ENCODE results near the gene NUMBL.

DNA sequence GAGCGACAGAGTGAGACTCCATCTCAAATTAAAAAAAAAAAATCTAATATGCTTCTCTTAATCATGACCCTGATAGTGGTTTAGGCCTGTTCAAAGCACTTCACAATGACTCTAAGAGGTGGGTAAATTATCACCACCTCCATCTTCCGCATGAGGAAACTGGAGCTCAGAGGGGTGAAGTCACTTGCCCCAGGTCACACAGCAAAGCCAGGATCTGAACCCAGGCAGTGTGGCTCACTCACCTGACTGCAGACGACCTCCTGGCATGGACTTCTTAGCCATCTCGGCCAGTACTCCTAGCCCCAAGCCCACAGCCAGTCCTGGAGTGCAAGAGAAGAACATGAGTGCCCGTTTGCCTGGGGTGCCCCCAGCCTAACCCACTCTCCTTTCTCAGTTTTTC lies 19.4 kb upstream of the NUMBL start:
- TF ChIP-seq, protein P1, sequence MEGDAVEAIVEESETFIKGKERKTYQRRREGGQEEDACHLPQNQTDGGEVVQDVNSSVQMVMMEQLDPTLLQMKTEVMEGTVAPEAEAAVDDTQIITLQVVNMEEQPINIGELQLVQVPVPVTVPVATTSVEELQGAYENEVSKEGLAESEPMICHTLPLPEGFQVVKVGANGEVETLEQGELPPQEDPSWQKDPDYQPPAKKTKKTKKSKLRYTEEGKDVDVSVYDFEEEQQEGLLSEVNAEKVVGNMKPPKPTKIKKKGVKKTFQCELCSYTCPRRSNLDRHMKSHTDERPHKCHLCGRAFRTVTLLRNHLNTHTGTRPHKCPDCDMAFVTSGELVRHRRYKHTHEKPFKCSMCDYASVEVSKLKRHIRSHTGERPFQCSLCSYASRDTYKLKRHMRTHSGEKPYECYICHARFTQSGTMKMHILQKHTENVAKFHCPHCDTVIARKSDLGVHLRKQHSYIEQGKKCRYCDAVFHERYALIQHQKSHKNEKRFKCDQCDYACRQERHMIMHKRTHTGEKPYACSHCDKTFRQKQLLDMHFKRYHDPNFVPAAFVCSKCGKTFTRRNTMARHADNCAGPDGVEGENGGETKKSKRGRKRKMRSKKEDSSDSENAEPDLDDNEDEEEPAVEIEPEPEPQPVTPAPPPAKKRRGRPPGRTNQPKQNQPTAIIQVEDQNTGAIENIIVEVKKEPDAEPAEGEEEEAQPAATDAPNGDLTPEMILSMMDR (IDR thresholded peaks at IDR 0.05): no peak
- TF ChIP-seq EP300 (IDR thresholded peaks at IDR 0.05) (no peak), POLR2AphosphoS5 (IDR thresholded peaks at IDR 0.05) (no peak)

Data from gastroesophageal sphincter (tissue), 3 donors.